Left renal pelvis (tissue), 4 donors: ENCODE results near the gene ZXDC. TPM values are rescaled to one million over a fixed set of nuclear protein-coding genes. Genes with fewer than 3 reads are reported as not detected.

Experiments used
- DNase-seq, 4 donors: peaks; one replicate each; pipeline ENCODE4 v3.0.0-alpha.2; 2013; ENCODE audit warnings: low read depth in 4 of 4, low spot score in 3 of 4
- polyA plus RNA-seq, 4 donors: library from polyadenylated mRNA; unstranded; fragments of 120-200 nt; gene quantifications; one replicate each; pipeline ENCODE4 v1.2.1, GENCODE V29; 2013; ENCODE audit not compliant: insufficient read length in 4 of 4

The ZXDC gene
- polyA plus RNA-seq, 4 donors, result 26.4 to 42.6 (median 30.5) TPM

DNA sequence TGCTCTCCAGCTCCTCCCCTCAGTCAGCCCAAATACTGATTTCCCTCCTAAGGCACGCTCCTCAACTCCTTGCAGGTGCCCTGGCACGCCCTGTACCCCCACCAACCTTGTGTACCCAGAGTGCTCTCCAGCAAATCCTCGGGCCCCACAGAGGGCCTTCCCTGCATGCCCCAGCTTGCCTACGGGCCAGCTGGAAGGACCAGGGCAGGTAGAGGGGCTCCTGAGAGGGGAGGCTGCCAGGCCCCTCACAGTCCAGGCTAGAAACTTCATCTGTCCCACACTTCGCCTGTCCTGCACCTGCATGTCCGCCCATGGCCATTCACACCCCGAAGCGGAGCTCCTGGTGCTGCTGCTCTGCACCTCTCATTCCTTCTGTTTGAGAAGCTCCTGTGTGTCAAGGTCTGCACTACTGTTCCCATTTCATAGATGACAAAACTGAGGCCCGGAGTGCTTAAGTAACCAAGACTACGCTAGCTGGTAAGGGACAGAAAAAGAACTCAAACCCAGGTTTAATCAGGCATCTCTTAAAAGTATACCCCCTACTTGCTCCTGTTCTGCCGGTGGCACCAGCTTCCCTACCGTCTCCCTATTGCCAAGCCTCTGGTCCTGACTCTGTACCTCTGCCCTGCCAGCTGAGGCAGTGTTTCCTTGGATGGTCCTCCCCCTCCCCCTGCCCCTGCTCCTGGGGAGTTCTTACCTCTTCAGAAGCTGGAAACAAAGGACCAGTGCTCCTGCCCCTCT is 35.6 kb downstream of the ZXDC start:
- no peak for DNase-seq

DNA sequence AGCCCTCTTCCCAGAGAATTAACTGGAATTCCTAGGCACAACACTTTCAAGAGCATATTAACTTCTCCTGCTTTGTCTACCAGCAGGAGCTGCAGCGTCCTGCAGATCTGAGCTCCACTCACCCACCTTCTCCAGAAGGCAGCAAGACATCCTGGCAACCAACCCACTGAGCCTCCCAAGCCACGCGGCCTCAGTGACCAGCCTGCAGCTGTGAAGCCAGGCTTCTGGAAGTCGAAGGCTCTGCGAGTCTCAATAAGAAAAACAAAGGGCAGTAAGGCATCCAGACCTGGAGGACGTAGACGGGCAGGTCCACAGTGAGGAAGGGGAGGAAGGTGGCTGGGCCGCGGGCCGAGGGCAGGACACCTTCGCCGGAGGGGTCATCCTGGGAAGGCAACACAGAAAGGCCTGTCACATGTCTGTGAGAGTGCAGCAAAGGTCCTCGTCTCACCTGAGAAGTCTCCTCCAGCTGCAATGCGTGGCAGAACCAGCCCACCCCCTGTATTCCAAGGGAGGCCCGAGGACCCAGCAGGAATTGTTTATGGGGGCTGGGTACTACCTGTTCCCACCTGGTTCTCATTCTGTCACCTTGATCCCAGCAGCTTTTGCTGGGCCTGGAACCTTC is 36.2 kb downstream of the ZXDC start:
- DNase-seq, result no peak

- DNase-seq, result no peak
Observed at GRCh38 chr3:126438746-126439145, 36.9 kb downstream of the ZXDC start.

DNA sequence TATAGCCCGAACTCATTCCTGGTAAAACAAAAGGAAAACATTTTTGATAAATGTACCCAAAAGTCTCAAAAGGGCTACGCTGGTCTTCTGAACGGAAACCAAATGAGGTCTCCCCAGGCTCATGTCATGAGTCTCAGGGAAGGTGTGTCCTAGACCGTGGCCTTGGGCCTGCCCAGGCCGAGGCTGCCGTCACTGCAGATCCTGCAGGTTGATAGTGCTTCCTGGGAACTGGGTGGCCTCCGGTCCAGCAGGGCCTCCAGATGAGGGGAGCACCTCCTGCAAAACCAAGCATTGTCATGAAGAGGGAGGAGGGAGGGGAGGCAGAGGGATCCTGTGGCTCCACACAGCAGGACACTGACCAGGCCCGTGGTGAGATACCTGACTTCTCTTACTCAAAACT is 37.5 kb downstream of the ZXDC start:
- DNase-seq, result no peak

DNA sequence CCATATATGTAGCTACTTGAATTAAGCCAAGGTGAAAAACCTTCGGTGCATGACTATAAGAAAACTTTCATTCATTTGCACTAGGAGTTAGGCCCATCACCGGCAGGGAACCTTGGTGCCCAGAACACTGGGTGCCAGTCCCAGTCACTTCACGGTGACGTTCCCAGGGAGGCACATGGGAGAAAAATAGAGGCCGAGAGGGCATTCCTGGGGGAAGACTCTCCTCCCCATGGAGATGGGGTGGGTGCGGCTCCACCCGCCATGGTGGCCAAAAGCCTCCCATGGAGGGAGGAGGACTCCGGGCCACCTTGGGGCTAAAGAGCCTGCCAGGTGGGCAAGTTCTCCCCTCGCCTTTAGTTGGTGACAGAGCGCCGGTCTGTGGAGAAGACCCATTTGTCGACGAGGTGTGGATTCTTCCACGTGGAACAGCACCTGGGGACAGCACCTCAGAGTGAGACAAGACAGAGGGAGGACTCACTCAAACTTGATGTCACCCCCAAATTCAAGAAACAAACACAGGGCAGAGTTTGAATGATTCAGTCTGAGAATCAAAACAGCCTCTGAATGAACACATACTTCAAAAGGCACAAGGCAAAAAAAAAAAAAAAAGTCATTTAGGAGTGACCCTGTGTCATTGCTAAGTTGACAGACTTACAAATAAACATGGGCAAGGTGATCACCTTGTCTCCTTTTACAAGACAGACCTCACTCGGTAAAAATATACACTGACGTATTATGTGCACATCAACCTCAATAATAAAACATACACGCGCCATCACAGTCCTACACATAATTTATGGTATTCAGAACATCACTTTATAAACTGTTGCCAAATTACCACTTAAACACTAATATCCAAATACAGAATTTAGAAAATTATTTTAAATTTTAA is 38.6 kb downstream of the ZXDC start:
- no peak for DNase-seq

- no peak for DNase-seq
Observed at GRCh38 chr3:126435456-126436315, 40.0 kb downstream of the ZXDC start.

DNA sequence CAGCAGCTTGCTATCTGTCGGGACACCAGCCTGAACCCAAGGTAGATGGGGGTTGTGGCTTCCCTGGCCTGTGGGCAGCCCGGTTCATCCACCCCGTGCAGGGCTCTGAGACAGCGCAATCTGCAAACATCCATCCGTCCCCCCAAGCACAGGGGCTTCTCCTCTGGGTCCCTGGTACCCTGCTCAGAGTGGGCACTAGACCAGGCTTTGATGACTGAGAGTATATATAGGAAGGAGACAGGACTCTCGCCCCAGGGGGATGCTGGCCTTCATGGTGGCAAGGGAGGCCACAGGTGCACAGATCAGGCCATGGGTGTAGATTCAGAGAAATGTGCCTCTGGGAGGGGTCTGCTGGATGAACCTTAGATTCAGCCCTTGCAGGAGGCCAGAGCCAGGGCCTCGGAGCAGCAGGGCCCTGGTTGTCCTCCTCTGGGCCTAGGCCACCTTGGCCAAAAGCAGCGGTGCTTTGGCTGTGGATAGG is 40.7 kb downstream of the ZXDC start:
- no peak for DNase-seq

DNA sequence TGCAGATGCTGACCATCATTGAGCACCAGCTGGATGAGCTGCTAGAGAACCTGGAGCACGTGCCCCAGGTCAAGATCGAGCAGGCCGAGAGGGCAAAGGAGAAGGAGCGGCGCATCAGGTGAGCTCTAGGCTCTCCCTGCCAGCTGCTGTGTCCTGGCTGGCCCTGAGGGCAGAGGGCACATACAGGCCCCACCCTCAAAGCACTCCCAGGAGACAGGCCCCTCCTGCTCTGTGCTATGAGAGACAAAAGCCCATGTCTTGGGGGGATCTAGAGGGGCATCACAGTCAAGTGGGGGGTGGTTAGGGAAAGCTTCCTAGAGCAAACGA is 41.5 kb downstream of the ZXDC start:
- DNase-seq, result no peak

DNA sequence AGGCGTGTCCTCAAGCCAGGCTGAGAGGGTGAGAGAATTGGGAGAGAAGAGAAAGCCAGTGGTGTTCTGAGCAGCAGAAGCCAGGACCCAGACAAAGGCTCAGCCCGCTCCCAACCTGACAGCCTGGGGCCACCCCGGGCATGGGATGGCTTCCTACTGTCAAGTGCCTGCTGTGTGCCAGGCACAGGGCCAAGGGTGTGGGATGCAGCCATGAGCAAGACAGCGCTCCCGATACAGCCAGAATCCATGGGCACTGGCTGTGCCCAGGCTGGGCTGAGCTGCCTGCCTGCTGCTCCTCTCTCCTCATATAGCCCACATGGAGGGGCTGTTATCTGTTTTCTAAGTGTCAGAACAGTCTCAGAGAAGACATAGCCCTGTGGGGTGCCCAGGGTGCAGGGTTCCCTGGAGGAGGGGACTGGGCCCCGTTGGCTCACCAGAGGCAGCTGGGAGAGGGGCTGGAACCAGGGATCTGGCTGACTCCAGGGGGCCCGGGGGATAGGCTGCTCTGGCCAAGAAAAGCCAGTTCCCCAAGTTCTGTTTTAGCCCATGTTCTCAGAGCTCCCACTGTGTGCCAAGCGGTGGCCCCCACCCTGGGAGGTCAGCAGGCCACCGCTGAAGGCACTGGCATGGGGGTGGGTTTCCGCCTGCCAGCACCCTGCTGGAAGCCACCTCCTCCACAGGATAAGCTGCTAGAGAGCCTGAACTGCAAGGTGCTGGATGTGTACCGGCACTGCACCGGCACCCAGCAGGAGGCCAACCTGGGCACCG is 42.0 kb downstream of the ZXDC start:
- no peak for DNase-seq

DNA sequence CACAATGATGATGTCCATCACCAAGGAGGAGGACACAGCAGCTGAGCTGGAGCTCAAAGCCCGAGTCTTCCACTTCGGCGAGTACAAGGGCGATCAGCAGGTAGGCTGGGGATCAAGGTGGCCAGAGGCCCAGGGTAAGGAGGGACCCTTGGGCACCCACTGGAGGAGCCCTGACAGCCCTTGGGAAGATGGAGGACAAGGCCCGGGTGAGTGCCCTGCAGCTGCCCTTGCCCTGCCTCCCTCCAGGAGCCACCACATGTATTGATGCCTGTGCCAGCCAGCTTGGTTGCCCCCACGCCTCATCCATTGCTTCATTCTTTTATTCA is 42.6 kb downstream of the ZXDC start:
- no peak for DNase-seq

GRCh38 chr3:126432361-126433104 is 43.2 kb downstream of the ZXDC start:
- no peak for DNase-seq

- DNase-seq, result no peak
Observed at GRCh38 chr3:126431103-126431534, 44.6 kb downstream of the ZXDC start.

DNA sequence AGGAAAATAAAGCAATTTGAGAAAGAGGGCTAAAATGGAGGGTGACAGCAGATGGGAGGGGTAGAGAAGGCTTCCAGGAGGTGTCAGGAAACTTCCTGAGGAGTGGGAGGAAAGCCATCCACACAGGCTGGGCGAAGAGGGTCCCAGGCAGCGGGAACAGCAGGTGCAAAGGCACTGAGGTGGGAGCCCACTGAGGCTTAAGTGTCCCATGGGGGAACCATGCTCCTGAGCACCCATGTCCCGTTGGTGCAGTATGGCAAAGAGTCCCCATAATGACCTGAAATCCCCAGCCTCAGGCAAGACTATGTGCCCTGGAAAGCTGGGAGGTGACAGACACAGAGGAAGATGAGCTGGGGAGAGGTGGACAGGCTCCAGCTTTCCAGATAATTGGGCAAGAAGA is 50.9 kb downstream of the ZXDC start:
- DNase-seq, result no peak

DNA sequence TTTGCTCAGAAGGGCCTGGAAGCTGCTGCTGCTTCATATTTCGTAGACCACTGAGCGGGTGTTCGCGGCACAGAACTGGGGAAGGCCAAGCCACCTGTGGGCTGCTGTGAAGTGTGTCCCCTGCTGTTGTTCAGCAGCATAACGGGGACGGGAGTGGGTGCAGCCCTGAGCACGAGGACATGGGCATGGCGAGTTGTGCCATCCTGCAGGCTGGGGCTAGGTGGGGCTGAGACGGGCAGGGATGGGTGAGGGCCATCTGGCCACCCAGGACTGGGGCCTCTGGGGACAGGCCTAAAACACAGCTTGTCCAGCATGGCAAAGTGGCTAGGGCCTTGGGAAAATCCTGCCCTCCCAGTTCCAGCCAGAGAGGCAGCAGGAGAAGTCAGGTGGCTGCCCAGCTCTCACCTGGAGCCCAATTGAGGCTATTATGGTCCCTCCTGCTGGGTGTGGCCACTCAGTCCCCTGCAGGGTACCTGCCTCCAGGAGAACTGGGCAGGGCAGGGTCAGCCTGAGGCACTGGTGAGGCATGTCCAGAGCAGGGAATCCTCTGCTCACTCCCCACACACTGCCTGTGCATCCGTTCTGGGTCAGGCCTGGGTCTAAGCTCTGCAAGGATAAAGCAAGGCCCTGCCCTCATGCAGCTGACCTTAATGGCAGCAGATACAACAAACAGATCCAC is 51.5 kb downstream of the ZXDC start:
- no peak for DNase-seq

DNA sequence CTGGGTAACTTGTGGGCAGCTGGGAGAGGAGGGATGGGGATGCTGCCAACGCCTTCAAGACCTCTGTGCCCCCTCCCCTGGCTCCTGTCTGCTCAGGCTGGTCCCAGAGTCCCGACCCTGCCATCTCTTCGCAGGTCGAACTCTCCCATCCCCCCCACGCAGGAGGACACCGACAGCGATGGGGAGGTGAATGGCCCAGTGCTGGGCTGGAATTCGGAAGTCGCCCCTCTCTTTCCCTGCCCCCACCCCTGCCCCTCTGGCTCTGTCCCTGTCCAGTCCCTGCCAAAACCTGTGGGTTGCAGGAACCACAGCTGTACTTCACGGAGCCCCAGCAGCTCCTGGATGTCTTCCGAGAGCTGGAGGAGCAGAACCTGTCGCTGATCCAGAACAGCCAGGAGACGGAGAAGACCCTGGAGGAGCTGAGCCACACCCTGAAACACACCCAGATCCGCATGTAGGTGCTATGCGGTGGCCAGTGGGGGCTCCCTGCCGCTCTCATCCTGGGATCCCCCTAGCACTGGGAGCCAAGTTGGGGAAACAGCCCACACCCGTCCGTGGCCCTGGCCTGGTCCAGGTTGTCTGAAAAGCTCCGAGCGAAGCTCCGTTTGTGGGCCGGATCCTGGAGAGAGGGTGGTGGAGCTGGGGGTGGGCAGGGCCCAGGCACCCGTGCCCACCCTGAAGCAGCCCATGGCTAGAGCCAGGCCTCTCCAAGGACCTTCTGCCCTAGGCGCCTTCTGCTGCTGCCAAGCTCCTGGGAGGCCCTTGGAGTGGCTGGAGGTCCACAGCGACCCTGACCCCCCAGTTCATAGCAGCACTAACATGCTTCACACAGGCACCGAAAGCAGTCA is 52.3 kb downstream of the ZXDC start:
- DNase-seq, result no peak

GRCh38 chr3:126422571-126423091 is 53.1 kb downstream of the ZXDC start:
- no peak for DNase-seq

DNA sequence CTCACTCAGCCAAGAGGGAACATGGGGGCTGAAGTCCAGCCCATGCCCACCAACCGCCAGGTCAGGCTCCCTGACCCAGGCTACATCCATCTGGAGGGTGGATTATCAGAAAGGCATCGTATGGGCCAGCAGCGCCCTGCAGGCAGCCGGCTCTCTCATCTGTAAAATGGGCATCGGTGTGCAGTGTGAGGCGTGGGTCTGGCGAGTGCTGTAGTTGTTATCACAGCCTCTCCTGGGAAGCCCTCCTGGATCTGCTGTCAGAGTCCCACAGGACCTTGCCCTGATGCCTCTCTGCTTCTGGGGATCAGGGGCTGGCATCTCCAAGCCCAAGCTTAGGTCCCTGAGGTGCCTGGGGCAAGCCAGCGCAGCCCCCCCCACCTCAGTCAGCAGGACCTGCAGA is 53.6 kb downstream of the ZXDC start:
- DNase-seq, result no peak
